ENCODE results near the gene NFIX.

NFIX gene

GRCh38 chr19:13006431-13007281 is 11.4 kb downstream of the NFIX start:
- H3K9me3 Mint-ChIP-seq (ENCODE audit: low read depth), result no peaks in the 10 kb centered on the region
- peaks cover 4% of the 10 kb centered on the region for H3K4me1 Mint-ChIP-seq (ENCODE audit: low read depth)
- H3K27ac Mint-ChIP-seq, result no peak overlapping the region

GRCh38 chr19:13007292-13008045 is 12.2 kb downstream of the NFIX start:
- peaks cover 6% of the 10 kb centered on the region for H3K4me1 Mint-ChIP-seq (ENCODE audit: low read depth)
- peaks cover 8% of the 10 kb centered on the region for H3K27me3 Mint-ChIP-seq
- no peak overlapping the region for H3K27ac Mint-ChIP-seq
- H3K9me3 Mint-ChIP-seq (ENCODE audit: low read depth), result no peaks in the 10 kb centered on the region
- H3K36me3 Mint-ChIP-seq, result peaks cover 2% of the 10 kb centered on the region
- no peak overlapping the region for H3K4me3 Mint-ChIP-seq

More at GRCh38 chr19:13006431-13007281, 11.4 kb downstream of the NFIX start:
- Mint-ChIP-seq H3K27me3 (peaks cover 7% of the 10 kb centered on the region), H3K36me3 (peaks cover 2% of the 10 kb centered on the region), H3K4me3 (no peak overlapping the region)

- Mint-ChIP-seq H3K4me3 (no peak overlapping the region), H3K4me1 (ENCODE audit: low read depth) (peaks cover 18% of the 10 kb centered on the region), H3K27me3 (peaks cover 17% of the 10 kb centered on the region), H3K9me3 (ENCODE audit: low read depth) (no peaks in the 10 kb centered on the region), H3K27ac (no peak overlapping the region), H3K36me3 (no peaks in the 10 kb centered on the region)
Observed at GRCh38 chr19:13008926-13009787, 13.9 kb downstream of the NFIX start.

- peaks cover 22% of the 10 kb centered on the region for H3K27me3 Mint-ChIP-seq
- no peak overlapping the region for H3K27ac Mint-ChIP-seq
- H3K9me3 Mint-ChIP-seq (ENCODE audit: low read depth), result no peaks in the 10 kb centered on the region
Observed at GRCh38 chr19:13010038-13010991, 15.0 kb downstream of the NFIX start.

GRCh38 chr19:13010992-13011652 is 15.8 kb downstream of the NFIX start:
- Mint-ChIP-seq H3K27me3 (peaks cover 25% of the 10 kb centered on the region), H3K9me3 (ENCODE audit: low read depth) (no peaks in the 10 kb centered on the region), H3K4me3 (peak overlapping the region; percentile 35), H3K4me1 (ENCODE audit: low read depth) (peaks cover 20% of the 10 kb centered on the region), H3K36me3 (no peaks in the 10 kb centered on the region), H3K27ac (no peak overlapping the region)

More at GRCh38 chr19:13010038-13010991, 15.0 kb downstream of the NFIX start:
- peaks cover 20% of the 10 kb centered on the region for H3K4me1 Mint-ChIP-seq (ENCODE audit: low read depth)
- no peak overlapping the region for H3K4me3 Mint-ChIP-seq
- H3K36me3 Mint-ChIP-seq, result no peaks in the 10 kb centered on the region

GRCh38 chr19:13011653-13012389 is 16.5 kb downstream of the NFIX start:
- Mint-ChIP-seq H3K36me3 (no peaks in the 10 kb centered on the region), H3K27me3 (peaks cover 25% of the 10 kb centered on the region), H3K27ac (no peak overlapping the region), H3K4me1 (ENCODE audit: low read depth) (peaks cover 20% of the 10 kb centered on the region), H3K9me3 (ENCODE audit: low read depth) (no peaks in the 10 kb centered on the region), H3K4me3 (peak overlapping the region; percentile 35)

- Mint-ChIP-seq H3K4me3 (peak overlapping the region; percentile 88), H3K9me3 (ENCODE audit: low read depth) (no peaks in the 10 kb centered on the region), H3K36me3 (no peaks in the 10 kb centered on the region), H3K27me3 (peaks cover 25% of the 10 kb centered on the region), H3K27ac (peak overlapping the region; percentile 85), H3K4me1 (ENCODE audit: low read depth) (peaks cover 20% of the 10 kb centered on the region)
Observed at GRCh38 chr19:13012390-13012689, 17.1 kb downstream of the NFIX start.

- H3K27me3 Mint-ChIP-seq, result peaks cover 26% of the 10 kb centered on the region
- no peaks in the 10 kb centered on the region for H3K9me3 Mint-ChIP-seq (ENCODE audit: low read depth)
- H3K4me1 Mint-ChIP-seq (ENCODE audit: low read depth), result peaks cover 20% of the 10 kb centered on the region
- peak overlapping the region; percentile 88 for H3K4me3 Mint-ChIP-seq
- H3K36me3 Mint-ChIP-seq, result no peaks in the 10 kb centered on the region
- peak overlapping the region; percentile 85 for H3K27ac Mint-ChIP-seq
Observed at GRCh38 chr19:13012690-13013608, 17.7 kb downstream of the NFIX start.

- Mint-ChIP-seq H3K4me1 (ENCODE audit: low read depth) (peaks cover 20% of the 10 kb centered on the region), H3K27me3 (peaks cover 26% of the 10 kb centered on the region), H3K4me3 (peak overlapping the region; percentile 88), H3K9me3 (ENCODE audit: low read depth) (no peaks in the 10 kb centered on the region), H3K36me3 (no peaks in the 10 kb centered on the region), H3K27ac (peak overlapping the region; percentile 85)
Observed at GRCh38 chr19:13013649-13014048, 18.4 kb downstream of the NFIX start.

- Mint-ChIP-seq H3K36me3 (no peaks in the 10 kb centered on the region), H3K4me3 (peak overlapping the region; percentile 88), H3K27me3 (peaks cover 24% of the 10 kb centered on the region), H3K27ac (peak overlapping the region; percentile 85), H3K4me1 (ENCODE audit: low read depth) (peaks cover 20% of the 10 kb centered on the region), H3K9me3 (ENCODE audit: low read depth) (no peaks in the 10 kb centered on the region)
Observed at GRCh38 chr19:13014101-13014920, 19.0 kb downstream of the NFIX start.

- Mint-ChIP-seq H3K9me3 (ENCODE audit: low read depth) (no peaks in the 10 kb centered on the region), H3K4me1 (ENCODE audit: low read depth) (peaks cover 20% of the 10 kb centered on the region), H3K27ac (no peak overlapping the region), H3K36me3 (no peaks in the 10 kb centered on the region), H3K27me3 (peaks cover 24% of the 10 kb centered on the region), H3K4me3 (peak overlapping the region; percentile 88)
Observed at GRCh38 chr19:13014921-13015280, 19.6 kb downstream of the NFIX start.
